A673 (cell line): ENCODE results near the gene NELFE.

Experiments
- CTCF ChIP-seq: fragments of 300-800, 200-600 bp; sonication (generic); conservative IDR thresholded peaks from 2 replicates; pipeline ENCODE4 v1.5.1; 2017; ENCODE audit warnings: low read depth, mild to moderate bottlenecking, antibody characterized with exemption, low read length, moderate library complexity, mixed read lengths
- EZH2 ChIP-seq: fragments of 200-600 bp; sonication (generic); IDR thresholded peaks from 2 replicates; pipeline ENCODE4 v1.6.1; 2017; ENCODE audit warnings: borderline replicate concordance, low read depth, mild to moderate bottlenecking, mixed read lengths, antibody characterized with exemption, low read length; ENCODE audit not compliant: poor library complexity, severe bottlenecking

- TF ChIP-seq CTCF (no peak), EZH2 (no peak)
Measured at GRCh38 chr6:31949926-31950548, 8.7 kb downstream of the NELFE start.
